ENCODE measurements around the gene EXOC3L2. TPM values are rescaled to one million over a fixed set of nuclear protein-coding genes. Genes with fewer than 3 reads are reported as not detected.

The EXOC3L2 gene
- total and polyA plus RNA-seq, 7 experiments from 2014 or later = not detected

DNA sequence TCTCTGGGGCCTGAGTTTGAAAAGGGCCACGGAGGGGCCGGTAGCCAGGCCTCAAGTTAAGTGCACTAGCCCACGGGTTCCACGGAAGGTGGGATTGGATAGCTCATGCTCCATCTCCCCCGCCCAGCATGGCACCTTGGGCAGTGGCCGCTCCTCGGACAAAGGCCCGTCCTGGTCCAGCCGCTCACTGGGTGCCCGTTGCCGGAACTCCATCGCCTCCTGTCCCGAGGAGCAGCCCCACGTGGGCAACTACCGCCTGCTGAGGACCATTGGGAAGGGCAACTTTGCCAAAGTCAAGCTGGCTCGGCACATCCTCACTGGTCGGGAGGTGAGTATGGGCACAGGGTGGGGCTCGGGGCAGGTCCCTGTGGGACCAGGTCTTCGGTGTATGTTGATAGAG lies 13.7 kb upstream of the EXOC3L2 start:
- intact Hi-C loops (cut with micrococcal nuclease) = no loop called here
- ChIA-PET CTCF (interaction anchor here (0.5 kb wide), 1 partner anchor 10 kb away, joined by 3 read pairs; no protein-coding TSS in a partner anchor), POLR2A (no interaction called here)
- peaks cover 0 to 10% (median 0%) of the 10 kb centered on the region in 3 experiments for H3K36me3 ChIP-seq (ENCODE audit: control insufficient read depth in 2 of 3, insufficient read depth in 3 of 3, low read length in 3 of 3)
- H3K9me3 ChIP-seq (ENCODE audit: control insufficient read depth in 2 of 3, low read length in 3 of 3) = no peaks in the 10 kb centered on the region
- Mint-ChIP-seq H3K36me3 (peaks cover 0 to 5% (median 0%) of the 10 kb centered on the region in 5 donors), H3K4me3 (no peak overlapping the region), H3K27ac (no peak overlapping the region), H3K27me3 (no peaks in the 10 kb centered on the region), H3K9me3 (no peaks in the 10 kb centered on the region), H3K4me1 (peaks cover under 1 to 18% (median 7%) of the 10 kb centered on the region in 7 donors)
- no peaks in the 10 kb centered on the region for H3K27me3 ChIP-seq (ENCODE audit: control insufficient read depth in 2 of 2, insufficient read depth in 2 of 2, low read length in 2 of 2)
- H3K4me3 ChIP-seq (ENCODE audit: low read length) = no peak overlapping the region
- no peak for DNase-seq
- no peak for ATAC-seq
- no peak overlapping the region for H3K27ac ChIP-seq (ENCODE audit: low read depth, low read length)
- peaks cover 0 to 3% of the 10 kb centered on the region in 2 donors for H3K4me1 ChIP-seq (ENCODE audit: control insufficient read depth in 2 of 2, insufficient read depth in 2 of 2, low read length in 2 of 2)

DNA sequence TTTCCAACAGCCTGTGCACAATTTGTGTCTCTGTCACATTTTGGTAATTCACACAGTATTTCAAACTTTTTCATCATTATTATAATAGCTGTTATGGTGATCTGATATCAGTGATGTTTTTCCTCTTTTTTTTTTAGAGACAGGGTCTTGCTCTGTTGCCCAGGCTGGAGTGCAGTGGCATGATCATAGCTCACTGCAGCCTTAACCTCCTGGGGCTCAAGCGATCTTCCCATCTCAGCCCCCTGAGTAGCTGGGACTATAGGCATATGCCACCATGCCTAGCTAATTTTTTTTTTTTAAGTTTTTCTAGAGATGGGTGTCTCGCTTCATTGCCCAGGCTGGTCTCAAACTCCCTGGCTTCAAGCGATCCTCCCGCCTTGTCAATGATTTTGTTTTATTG lies 11.6 kb upstream of the EXOC3L2 start:
- H3K36me3 ChIP-seq (ENCODE audit: control insufficient read depth in 2 of 3, insufficient read depth in 3 of 3, low read length in 3 of 3) = peaks cover 0 to 10% (median 0%) of the 10 kb centered on the region in 3 experiments
- H3K9me3 Mint-ChIP-seq = no peaks in the 10 kb centered on the region
- intact Hi-C loops (cut with micrococcal nuclease) = no loop called here
- no peak overlapping the region for H3K4me3 ChIP-seq (ENCODE audit: low read length)
- POLR2A ChIA-PET = no interaction called here
- H3K9me3 ChIP-seq (ENCODE audit: control insufficient read depth in 2 of 3, low read length in 3 of 3) = no peaks in the 10 kb centered on the region
- DNase-seq = no peak
- peaks cover 0 to 3% (median 0%) of the 10 kb centered on the region in 5 donors for H3K36me3 Mint-ChIP-seq
- no peaks in the 10 kb centered on the region for H3K27me3 Mint-ChIP-seq
- H3K27me3 ChIP-seq (ENCODE audit: control insufficient read depth in 2 of 2, insufficient read depth in 2 of 2, low read length in 2 of 2) = no peaks in the 10 kb centered on the region
- H3K4me1 ChIP-seq (ENCODE audit: control insufficient read depth in 2 of 2, insufficient read depth in 2 of 2, low read length in 2 of 2) = peaks cover 13 to 20% of the 10 kb centered on the region in 2 donors
- CTCF ChIA-PET = interaction anchor here (0.7 kb wide), 1 partner anchor 702 kb away, joined by 4 read pairs; no protein-coding TSS in a partner anchor
- H3K4me1 Mint-ChIP-seq = peaks cover 14 to 37% (median 26%) of the 10 kb centered on the region in 7 donors
- no peak overlapping the region for H3K27ac Mint-ChIP-seq
- H3K4me3 Mint-ChIP-seq = no peak overlapping the region
- no peak for ATAC-seq
- no peak overlapping the region for H3K27ac ChIP-seq (ENCODE audit: low read depth, low read length)

DNA sequence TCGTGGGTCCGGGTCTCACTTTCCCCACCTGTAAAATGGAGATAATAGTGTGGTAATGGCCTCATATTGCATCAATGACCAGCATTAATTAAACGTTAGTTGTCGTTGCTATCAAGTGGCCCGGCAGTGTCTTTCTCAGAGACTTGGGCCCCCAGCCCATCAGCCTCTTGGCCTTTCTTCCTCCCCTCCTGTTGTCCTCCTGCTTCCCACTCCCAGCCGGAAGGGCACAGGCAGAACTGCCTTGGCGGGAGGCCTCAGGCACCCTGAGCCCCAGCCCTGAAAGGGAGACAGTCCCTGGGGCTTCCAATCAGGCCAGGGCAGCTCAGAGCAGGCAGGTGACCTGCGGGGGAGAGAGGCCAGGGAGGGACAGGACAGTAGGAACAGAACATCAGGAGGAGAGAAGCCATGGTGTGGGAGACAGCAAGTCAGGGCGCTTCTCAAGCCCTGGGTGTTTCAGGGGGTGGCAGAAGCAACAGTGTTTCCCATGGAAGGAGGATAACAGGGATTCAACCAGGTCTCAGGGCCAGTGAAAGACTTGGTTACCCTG lies 10.5 kb upstream of the EXOC3L2 start:
- Histone ChIP-seq H3K27me3 (ENCODE audit: control insufficient read depth in 2 of 2, insufficient read depth in 2 of 2, low read length in 2 of 2) (no peaks in the 10 kb centered on the region), H3K4me3 (ENCODE audit: low read length) (no peak overlapping the region), H3K27ac (ENCODE audit: low read depth, low read length) (no peak overlapping the region), H3K9me3 (ENCODE audit: control insufficient read depth in 2 of 3, low read length in 3 of 3) (no peaks in the 10 kb centered on the region), H3K36me3 (ENCODE audit: control insufficient read depth in 2 of 3, insufficient read depth in 3 of 3, low read length in 3 of 3) (peaks cover 0 to 10% (median 0%) of the 10 kb centered on the region in 3 experiments), H3K4me1 (ENCODE audit: control insufficient read depth in 2 of 2, insufficient read depth in 2 of 2, low read length in 2 of 2) (peaks cover 13 to 20% of the 10 kb centered on the region in 2 donors)
- Mint-ChIP-seq H3K27ac (no peak overlapping the region), H3K27me3 (peaks cover 0 to 1% (median 0%) of the 10 kb centered on the region in 5 donors), H3K4me3 (no peak overlapping the region), H3K4me1 (peaks cover 17 to 40% (median 27%) of the 10 kb centered on the region in 7 donors), H3K36me3 (peaks cover 0 to under 1% (median 0%) of the 10 kb centered on the region in 5 donors), H3K9me3 (peaks cover 0 to 1% (median 0%) of the 10 kb centered on the region in 11 donors)
- ATAC-seq (no peak), DNase-seq (no peak)
- POLR2A ChIA-PET = no interaction called here
- intact Hi-C loops (cut with micrococcal nuclease) = no loop called here
- CTCF ChIA-PET = interaction anchor here (0.6 kb wide), 1 partner anchor 646 kb away, joined by 3 read pairs; no protein-coding TSS in a partner anchor

DNA sequence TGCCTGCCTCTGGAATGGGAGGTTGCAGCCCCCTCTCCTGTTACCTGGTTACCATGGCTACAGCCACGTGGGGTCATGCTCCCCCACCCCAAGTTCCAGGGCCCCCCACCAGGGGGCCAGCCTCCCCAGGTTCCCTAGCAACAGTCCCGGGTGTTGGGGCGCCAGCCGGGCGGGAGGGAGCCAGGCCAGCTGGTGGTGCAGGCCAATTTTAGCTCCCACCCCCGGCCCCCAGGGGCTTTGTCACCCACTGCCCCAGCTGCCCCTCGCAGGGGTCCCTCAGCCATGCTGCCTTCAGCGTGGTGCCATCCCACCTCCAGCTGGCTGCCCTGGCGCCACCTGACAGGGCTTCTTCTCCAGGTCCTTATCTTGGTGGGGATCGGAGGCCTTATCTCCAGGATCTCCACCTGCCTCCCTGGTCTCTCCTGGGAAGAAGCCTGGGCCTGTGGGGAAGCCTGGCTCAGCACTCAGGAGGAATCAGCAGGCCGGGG lies 8.9 kb upstream of the EXOC3L2 start:
- POLR2A ChIA-PET = no interaction called here
- H3K4me3 Mint-ChIP-seq = peak overlapping the region in 9 of 10 donors; percentile 52 to 94 (median 77)

DNA sequence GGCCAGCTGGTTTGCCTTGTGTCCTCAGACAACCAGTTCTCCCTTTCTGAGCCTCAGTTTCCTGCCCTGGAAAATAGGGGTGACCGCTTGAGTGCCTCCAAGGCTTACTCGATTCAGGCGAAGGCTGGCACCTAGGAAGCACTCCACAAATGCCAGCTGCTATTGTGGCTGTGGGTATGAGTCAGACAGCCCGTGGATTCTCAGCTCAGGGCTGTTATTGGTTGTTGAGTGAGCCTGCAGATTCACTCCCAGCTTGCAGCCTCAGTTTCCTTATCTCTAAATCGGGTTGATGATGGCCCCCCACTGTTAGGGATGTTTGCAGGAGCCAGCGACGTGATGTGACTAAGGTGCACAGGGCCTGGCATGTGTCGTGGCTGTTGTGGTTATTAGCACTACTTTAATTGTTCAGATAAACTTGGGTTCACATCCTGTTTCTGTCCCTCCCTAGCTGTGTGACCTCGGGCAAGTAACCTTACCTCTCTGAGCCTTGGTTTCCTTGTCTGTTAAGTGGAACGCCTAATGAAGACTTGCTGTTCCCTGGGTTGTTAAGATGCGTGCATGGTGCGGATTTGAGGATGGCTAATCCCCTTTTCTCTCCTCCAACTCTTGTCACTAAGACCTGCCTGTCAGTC lies 8.3 kb upstream of the EXOC3L2 start:
- peaks cover 0 to 1% (median 0%) of the 10 kb centered on the region in 11 donors for H3K9me3 Mint-ChIP-seq
- POLR2A ChIA-PET = no interaction called here
- ATAC-seq = no peak

More for the DNA sequence above, 8.9 kb upstream of the EXOC3L2 start:
- Mint-ChIP-seq H3K4me1 (peaks cover 20 to 43% (median 30%) of the 10 kb centered on the region in 7 donors), H3K27ac (peak overlapping the region in 7 of 9 donors; percentile 25 to 87 (median 72)), H3K27me3 (peaks cover 0 to 5% (median 0%) of the 10 kb centered on the region in 5 donors), H3K9me3 (peaks cover 0 to 1% (median 0%) of the 10 kb centered on the region in 11 donors), H3K36me3 (no peaks in the 10 kb centered on the region)
- no peaks in the 10 kb centered on the region for H3K9me3 ChIP-seq (ENCODE audit: control insufficient read depth in 2 of 3, low read length in 3 of 3)
- ATAC-seq (no peak), DNase-seq (peak in 2 of 9 donors; percentile 12 to 22)
- no peak overlapping the region for H3K27ac ChIP-seq (ENCODE audit: low read depth, low read length)
- H3K27me3 ChIP-seq (ENCODE audit: control insufficient read depth in 2 of 2, insufficient read depth in 2 of 2, low read length in 2 of 2) = no peaks in the 10 kb centered on the region
- no peak overlapping the region for H3K4me3 ChIP-seq (ENCODE audit: low read length)
- peaks cover 0 to 7% (median 0%) of the 10 kb centered on the region in 3 experiments for H3K36me3 ChIP-seq (ENCODE audit: control insufficient read depth in 2 of 3, insufficient read depth in 3 of 3, low read length in 3 of 3)
- CTCF ChIA-PET = no interaction called here
- intact Hi-C loops (cut with micrococcal nuclease) = loop anchor here in 1 of 2 donors (5.0 kb wide), 3 partner anchors 153 to 252 kb away; partner anchors contain the start of genes POLR1G, PPP1R13L, PPP1R37 and RELB
- peaks cover 19 to 20% of the 10 kb centered on the region in 2 donors for H3K4me1 ChIP-seq (ENCODE audit: control insufficient read depth in 2 of 2, insufficient read depth in 2 of 2, low read length in 2 of 2)

DNA sequence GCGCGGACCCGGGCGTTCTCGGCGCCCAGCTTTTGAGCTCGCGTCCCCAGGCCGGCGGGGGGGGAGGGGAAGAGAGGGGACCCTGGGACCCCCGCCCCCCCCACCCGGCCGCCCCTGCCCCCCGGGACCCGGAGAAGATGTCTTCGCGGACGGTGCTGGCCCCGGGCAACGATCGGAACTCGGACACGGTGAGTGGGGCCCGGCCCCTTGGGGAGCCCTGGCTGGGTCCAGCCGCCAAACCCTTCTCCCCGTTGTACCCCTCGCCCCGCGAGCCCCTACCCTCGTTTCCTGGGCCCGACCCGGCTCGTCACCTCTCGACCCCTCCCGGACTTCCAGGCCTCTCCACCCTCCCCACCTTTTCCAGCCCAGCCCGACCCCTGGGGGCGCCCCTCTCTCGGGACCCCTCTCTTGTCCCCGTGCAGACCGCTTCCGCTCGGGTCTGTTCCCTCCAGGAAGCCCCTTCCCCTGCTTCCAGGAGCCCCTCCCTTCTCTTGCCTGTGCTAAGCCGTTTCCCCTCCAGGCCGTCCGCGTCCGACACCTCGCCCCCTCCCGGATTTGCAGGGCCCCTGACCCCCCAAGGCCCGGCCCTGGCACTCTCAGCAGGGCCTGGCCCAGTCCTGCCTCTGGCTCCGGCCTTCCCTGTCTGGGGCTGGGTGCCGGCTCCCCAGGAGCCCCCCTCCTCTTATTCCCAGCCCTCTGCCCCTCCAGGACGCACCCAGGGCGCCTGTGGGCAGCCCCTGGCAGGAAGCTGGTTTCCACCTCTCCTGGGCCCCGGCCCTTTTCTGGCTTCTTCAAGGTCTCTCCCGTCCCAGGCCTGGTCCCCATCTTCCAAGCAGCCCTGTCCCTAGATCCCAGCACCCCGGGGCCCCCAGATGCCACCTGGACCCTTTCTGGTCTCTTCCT lies 6.5 kb upstream of the EXOC3L2 start:
- no peak for ATAC-seq
- peak overlapping the region; percentile 72 for H3K27ac ChIP-seq (ENCODE audit: low read depth, low read length)
- no peaks in the 10 kb centered on the region for H3K9me3 ChIP-seq (ENCODE audit: control insufficient read depth in 2 of 3, low read length in 3 of 3)
- ChIA-PET POLR2A (no interaction called here), CTCF (no interaction called here)
- peaks cover 23 to 46% (median 36%) of the 10 kb centered on the region in 7 donors for H3K4me1 Mint-ChIP-seq
- H3K4me3 ChIP-seq (ENCODE audit: low read length) = peak overlapping the region; percentile 59
- intact Hi-C loops (cut with micrococcal nuclease) = loop anchor here (1.0 to 5.0 kb wide), 6 partner anchors 73 to 249 kb away; partner anchors contain the start of genes BLOC1S3 (in 2 of the 2), TRAPPC6A (in 2 of the 2), CLASRP (in 1 of the 2) and POLR1G (in 1 of the 2)
- H3K27ac Mint-ChIP-seq = peak overlapping the region in 5 of 9 donors; percentile 28 to 81 (median 78)
- H3K36me3 ChIP-seq (ENCODE audit: control insufficient read depth in 2 of 3, insufficient read depth in 3 of 3, low read length in 3 of 3) = peaks cover 0 to 4% (median 0%) of the 10 kb centered on the region in 3 experiments
- H3K27me3 Mint-ChIP-seq = peaks cover 0 to 5% (median 0%) of the 10 kb centered on the region in 5 donors
- no peaks in the 10 kb centered on the region for H3K36me3 Mint-ChIP-seq
- H3K9me3 Mint-ChIP-seq = peaks cover 0 to 1% (median 0%) of the 10 kb centered on the region in 11 donors
- H3K4me3 Mint-ChIP-seq = peak overlapping the region; percentile 52 to 94 (median 80)
- DNase-seq = peak in 5 of 9 donors; percentile 5 to 36 (median 9)
- H3K4me1 ChIP-seq (ENCODE audit: control insufficient read depth in 2 of 2, insufficient read depth in 2 of 2, low read length in 2 of 2) = peaks cover 19 to 20% of the 10 kb centered on the region in 2 donors
- H3K27me3 ChIP-seq (ENCODE audit: control insufficient read depth in 2 of 2, insufficient read depth in 2 of 2, low read length in 2 of 2) = no peaks in the 10 kb centered on the region

More for the DNA sequence above, 8.3 kb upstream of the EXOC3L2 start:
- Histone ChIP-seq H3K36me3 (ENCODE audit: control insufficient read depth in 2 of 3, insufficient read depth in 3 of 3, low read length in 3 of 3) (peaks cover 0 to 4% (median 0%) of the 10 kb centered on the region in 3 experiments), H3K4me1 (ENCODE audit: control insufficient read depth in 2 of 2, insufficient read depth in 2 of 2, low read length in 2 of 2) (peaks cover 19 to 20% of the 10 kb centered on the region in 2 donors), H3K9me3 (ENCODE audit: control insufficient read depth in 2 of 3, low read length in 3 of 3) (no peaks in the 10 kb centered on the region), H3K27me3 (ENCODE audit: control insufficient read depth in 2 of 2, insufficient read depth in 2 of 2, low read length in 2 of 2) (no peaks in the 10 kb centered on the region), H3K27ac (ENCODE audit: low read depth, low read length) (no peak overlapping the region), H3K4me3 (ENCODE audit: low read length) (peak overlapping the region; percentile 31)
- H3K27me3 Mint-ChIP-seq = peaks cover 0 to 5% (median 0%) of the 10 kb centered on the region in 5 donors
- peak overlapping the region in 7 of 9 donors; percentile 21 to 87 (median 72) for H3K27ac Mint-ChIP-seq
- H3K4me3 Mint-ChIP-seq = peak overlapping the region; percentile 52 to 94 (median 80)
- intact Hi-C loops (cut with micrococcal nuclease) = loop anchor here in 1 of 2 donors (5.0 kb wide), 3 partner anchors 154 to 251 kb away; partner anchors contain the start of genes POLR1G, PPP1R13L, PPP1R37 and RELB
- peaks cover 20 to 46% (median 33%) of the 10 kb centered on the region in 7 donors for H3K4me1 Mint-ChIP-seq
- DNase-seq = no peak
- H3K36me3 Mint-ChIP-seq = no peaks in the 10 kb centered on the region
- CTCF ChIA-PET = no interaction called here
